HG03139 (cell line): ENCODE results near the gene MDFI.

Source experiments
- ATAC-seq: cut with Tn5 transposase; IDR thresholded peaks from one replicate; pipeline ENCODE4 v1.9.1; 2021; ENCODE audit not compliant: unreplicated experiment

Gene MDFI

DNA sequence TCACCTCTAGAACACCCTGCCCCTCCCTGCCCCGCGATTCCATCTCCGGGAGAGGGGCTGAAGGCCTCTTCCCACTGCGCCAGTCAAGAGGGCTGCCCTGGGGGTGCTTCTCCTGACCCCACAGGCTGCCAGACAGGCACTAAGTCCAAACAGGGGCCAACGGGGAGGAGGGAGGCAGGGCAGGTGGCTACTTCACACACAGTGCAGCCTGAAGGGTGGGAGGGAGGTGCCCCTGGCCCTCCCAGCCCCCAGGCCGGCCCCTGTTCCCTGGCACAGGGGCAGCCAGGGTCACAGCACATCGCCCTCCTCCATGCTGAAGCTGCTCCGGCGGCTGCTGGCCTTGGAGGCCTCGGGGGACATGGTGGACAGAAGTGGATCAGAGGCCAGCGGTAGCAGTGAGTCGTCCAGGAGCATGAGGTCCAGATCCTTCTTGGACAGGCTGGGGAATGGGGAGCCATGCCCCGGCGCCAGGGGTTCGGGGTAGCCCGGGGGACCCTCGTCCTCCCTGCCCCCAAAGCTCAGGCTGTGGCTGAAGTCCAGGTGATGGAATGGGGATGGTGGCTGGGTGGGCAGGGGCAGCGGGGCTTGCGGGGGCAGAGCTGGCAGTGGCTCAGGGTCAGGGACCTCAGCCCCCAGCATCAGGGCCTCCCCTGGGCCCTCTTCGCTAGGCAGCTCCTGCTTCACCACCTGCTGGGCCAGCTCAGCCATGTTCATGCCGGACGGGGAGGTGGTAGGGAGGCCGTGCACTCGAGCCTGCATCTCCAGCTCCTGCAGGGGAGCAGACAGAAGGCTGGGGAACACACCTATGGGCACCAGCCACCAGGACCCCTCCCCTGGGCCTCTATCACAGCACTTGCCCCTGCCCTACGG is 46.3 kb downstream of the MDFI start:
- ATAC-seq, result no peak

DNA sequence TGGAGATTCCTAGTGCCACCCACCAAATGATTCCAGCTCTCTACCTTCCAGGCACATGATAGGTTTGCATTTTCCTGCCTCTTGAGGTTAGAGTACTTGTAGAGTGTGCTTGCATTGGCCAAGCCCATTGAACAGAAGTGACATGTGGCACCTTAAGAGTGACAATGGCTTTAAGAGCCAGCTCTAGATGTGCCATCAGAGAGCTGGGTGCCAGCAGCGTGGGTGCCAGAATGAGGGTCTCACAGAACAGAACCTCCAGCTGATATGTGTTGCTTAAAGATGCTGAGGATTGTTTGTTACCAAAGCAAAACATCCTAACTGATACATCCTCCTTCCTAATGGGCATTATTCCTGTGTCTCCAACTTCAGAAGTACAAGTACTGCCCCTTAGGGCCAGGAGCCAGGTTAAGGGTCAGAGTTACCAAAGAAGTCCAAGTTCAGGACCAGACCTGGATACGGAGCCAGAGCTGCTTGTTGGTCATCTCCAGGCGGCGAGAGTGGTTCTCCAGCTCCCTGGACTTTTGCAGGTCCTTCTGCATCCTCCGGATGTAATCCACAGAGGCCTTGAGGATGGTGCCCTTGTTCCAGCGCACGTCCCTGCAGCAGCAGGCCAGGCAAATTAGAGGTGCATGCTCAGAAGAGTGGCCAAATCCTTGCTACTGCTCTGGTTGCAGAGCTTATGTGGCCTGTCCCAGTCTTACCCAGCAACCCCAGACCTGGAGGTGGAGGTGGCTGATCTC is 47.5 kb downstream of the MDFI start:
- ATAC-seq, result no peak

DNA sequence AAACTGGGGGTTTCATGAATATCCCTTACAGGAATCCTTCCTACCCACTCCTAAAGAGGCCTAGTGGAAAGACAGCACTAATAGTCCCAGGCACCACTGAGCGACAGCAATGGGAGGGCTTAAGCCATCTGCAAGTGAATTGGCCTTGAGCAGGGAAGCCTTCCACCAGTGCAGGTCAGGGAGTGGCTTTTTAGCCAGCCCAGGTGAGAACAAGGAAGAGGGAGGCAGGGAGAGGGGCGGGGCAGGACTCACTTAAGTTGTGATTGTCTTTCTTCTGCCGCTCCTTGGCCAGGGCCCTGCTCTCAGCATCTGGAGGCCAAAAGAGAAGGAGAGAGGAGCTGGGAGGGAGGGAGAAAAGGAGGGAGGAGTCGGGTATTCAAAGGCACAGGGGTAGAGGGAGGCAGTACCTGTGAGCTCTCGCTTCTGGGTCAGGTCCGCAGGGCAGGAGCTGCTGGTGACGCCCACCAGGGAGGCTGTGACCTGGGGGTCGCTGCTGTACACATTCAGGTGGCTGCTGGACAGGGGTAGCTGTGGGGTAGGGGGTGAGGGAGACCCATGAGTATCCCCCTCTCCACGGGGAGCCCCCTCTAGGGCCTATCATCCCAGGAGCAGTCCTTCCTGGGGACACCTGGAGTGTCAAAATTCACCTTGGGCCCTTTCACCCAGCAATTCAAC is 49.4 kb downstream of the MDFI start:
- no peak for ATAC-seq

DNA sequence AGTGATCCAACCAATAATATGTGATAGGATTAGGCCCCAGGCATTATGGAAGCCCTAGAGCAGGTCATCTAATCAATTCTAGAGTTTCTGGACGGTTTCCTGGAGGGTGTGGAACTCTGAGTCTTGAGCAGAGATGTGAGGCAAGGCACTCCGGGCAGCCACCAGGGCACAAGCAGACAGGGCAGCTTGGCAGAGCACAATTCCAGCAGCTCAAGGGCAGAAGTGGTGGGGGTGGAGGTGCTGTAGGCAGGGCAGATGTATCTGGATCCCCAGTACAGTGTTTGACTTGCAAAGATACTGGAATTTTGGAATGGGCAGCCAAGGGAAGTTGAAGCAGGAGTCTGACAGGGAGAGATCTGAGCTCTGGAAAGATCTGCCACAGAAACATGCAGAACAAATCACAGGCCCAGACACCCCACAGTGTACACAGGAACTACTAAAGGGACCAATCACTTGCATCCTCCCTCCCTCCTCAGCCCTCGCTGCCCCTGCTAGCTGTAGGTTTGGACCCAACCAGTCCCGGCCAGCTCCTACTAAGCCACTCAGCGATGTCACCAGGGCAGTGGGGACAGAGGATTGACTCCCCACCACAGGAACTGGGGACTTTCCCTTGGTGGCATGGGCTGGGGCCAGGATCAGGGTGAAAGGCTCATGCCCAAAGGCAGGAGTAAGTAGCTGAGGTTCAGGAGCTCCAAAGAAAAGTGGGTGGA is 50.1 kb downstream of the MDFI start:
- ATAC-seq, result no peak

DNA sequence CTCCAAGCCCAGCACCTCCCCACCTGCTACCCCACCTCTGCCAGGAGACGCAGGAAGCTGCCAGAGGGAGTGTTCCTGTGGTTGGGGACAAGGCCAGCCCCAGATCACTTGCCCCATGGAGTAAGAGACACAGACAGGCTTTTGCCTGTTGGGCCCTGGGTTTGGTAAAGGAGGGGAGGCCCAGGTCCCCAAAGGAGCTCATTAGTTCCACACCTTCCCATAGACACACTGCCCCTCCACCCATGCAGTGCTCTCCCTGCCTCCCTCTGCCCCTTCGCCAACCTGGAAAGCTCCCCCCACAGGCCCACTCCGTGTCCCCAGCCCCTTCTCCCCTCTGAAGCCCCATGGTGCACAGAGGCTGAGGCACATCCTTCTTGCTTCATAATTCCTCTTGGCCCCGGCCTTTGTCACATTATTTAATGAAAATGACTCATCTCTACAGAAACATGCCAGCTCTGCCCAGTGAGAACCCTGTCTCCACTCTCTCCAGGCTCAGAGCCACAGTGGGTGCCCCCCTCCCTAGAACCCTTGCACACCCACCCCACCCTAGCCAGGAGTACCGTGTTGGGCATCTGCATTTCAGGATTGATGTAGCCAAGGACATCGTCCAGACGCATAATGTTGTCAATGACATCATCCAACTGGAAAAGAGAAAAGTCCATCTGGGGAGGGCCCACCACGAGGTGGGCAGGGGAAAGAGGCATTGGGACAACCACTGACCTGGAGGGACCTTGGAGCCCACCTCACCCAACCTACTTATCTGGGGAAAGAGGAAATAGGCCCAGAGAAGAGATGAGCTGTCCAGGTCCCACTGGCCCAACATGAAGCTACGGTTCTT is 51.1 kb downstream of the MDFI start:
- ATAC-seq, result no peak

DNA sequence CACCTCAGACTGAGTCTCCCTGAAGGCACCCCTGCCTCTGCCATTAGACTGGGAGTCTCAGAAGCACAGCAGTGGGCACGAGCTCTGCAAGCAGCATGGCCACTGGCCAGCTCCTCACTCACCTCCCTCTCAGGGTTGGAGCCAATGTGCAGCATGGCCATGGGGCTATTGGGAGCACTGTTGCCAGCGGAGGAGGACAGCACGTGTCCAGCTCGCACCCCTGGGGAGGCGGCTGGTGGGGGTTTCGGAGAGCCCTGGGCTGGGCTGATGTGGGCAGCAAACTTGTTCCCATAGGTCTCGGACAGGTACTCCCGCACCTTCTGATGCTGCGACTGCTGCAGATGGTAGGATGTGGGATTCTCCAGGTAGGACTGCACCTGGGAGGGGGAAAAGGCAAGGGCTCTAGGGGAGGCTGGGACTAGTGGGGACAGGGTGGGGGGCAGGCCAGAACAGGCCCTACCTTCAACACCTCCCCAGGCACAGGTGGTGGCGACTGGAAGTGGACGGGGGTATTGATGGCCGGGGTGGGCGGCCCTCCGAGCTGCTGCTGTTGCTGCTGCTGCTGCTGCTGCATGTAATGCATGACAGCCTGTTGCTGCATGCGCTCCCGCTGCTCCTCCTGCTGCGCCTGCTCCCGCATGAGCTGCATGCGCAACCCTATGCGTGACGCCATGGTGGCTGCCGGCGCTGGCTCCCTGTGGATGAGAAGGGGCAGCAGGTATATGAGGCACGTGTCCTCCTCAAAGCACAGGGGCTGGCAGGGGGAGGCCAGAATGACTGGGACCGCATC is 52.5 kb downstream of the MDFI start:
- ATAC-seq, result no peak

DNA sequence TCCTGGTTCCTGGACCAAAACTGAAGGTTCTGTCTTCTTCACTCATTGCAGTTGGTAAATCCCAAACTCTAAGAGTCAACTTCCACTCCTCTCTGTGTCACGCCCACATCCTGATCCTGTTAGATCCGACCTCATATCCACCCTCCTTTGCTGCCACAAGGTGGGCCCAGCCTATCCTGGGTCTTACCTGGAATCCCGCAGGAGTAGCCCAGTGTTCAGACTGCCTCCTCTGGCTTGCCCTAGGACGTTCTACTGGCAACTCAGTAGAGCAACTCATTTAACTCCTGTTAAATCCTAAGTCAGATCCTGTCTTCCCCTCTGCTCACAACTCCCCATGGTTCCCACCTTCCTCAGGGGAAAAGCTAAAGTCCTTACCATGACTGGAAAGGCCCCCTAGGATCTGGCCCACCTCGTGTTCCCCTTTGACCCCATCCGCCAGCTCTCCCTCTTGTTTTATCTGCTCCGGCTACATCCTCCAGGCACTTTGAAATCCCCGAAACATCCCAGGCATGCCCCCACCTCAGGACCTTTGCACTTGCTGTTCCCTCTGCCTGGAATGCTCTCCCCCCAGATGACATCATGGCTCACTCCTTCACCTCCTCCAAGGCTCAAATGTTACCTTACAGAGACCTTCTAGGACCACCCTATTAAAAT is 53.3 kb downstream of the MDFI start:
- ATAC-seq, result no peak

DNA sequence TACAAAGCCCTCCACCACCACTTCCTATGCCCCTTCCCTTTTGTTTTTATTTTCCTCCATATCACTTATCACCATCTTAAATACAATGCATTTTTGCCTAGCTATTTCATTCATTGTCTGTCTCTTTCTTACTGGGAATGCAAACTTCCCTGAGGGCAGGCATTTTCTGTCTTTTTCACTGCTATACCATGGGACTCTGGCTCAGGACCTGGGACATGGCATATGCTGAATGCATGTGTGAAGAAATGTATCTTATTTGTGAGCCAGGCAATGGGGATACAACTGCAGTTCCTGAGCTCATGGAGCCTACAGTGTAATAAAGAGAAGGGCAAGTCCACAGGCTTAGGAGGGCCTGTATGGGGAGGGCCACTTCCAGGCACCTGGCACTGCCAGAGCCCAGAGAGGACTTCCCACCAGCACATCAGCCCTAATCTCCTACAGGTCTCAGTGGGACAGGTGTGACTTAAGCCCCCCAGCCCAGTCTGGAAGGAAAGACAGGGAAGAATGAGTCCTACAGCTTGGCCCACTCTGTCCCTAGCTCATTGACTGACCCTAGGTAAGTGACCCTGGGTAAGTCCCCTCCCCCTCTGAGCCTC is 53.9 kb downstream of the MDFI start:
- no peak for ATAC-seq

DNA sequence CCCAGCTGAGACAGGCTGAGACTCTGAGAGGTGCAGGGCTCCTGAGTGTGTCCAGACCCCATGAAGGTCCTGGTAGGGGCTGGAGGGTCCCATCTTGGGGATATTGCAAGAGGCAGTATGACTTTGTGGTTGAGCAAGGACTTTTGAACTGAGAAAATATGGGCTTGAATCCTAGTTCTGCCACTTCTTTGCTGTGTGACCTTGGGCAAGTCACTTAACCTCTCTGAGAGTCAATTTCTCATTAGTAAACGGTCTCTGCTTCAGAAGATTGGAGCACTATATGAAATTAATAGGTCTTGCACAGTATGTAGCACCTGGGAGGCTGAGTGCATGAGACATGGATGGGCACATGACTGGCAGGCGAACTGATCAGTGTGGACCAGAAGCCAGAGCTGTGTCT is 54.5 kb downstream of the MDFI start:
- ATAC-seq, result no peak

DNA sequence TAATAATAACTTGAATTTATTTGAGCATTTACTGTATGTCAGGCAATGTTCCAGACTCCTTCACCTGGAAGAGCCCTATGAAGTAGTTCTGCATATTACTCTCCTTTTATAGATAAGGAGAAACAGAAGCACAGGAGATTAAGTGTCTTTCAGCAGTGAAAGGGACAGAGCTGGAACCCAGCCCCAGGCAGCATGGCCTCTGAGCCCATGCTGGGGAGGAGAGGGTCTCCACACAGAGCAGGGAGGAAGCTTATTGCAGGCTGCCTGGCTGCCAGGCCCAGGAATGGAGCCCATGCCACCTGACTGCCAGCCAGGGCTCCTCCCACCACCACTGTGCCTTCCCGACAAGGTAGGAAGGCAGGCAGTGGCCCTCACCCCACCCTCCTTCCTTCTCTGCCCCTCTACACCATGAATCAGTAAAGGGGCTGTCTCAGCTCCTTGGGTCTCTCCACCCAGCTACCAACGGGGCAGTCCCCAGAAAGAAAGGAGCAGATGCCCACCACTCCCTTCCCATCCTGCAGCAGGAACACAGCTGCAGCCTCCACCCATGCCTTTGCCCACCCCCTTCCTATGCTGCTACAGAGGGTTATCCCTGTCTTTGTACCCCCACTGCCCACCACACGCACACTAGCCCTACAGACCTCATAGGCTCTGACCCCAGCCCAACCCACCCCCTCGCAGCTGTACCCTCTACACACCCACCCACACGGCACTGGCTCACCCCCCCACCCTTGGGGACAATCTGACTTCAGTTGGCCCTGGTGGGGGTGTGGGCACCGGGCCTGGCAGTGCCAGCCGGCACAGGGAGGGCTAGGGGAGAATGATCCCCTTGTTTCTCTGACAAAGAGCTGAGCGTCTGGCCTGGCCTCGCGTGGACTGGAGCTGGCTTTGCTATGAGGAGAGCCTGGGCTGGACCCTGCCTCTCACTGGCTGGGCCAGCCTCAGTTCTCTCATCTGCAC is 55.3 kb downstream of the MDFI start:
- no peak for ATAC-seq

DNA sequence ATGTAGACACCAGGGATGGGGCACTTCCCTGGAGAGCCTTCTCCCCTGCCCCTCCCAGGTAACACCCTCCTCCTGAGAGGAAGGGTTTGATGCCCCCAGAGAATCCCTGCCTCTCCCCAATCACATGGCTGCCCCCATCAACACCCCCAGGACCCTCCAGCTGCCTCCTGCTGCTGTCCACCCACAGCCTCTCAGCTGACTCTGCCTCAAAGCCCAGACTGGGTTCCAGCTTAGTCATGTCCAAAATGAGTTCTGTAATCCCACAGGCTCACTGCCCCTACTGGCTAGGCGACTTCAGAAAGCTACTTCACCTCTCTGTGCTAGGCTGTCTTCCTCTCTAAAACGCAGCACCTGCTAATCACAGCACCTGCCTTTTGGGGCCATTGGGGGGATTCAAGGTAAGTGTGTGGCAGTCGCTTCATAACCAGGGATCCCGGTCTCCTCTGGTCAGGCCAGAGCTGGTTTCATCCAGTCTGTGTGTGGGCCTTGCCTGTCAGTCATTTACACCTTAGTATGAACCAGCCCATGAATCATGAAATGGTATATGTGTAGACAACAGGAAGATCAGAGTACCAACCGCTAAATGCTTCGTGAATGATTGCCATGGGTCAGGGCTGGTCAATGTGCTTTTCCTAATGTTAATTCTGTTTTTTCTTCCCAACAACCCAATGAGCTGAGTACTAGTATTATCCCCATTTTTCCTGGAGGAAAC is 56.7 kb downstream of the MDFI start:
- no peak for ATAC-seq

DNA sequence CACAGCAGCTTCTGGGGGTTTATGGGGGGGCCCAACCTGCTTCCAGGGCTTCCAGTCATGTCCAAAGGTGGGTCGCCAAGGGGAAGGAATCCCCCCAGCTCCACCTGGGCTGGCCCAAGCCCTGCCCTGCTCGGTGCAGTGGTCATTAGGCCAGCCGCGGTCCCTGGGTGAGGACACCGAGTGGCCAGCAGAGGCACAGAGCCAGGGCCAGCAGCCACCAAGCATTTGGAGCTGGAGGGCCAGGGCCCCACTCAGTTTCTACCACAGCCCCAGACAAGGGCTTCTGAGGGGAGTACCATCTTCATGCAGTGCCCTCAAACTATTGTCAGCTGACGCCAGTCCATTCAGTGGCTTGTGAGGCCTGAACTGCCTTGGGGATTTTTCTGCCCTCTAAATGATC is 57.6 kb downstream of the MDFI start:
- ATAC-seq, result no peak

DNA sequence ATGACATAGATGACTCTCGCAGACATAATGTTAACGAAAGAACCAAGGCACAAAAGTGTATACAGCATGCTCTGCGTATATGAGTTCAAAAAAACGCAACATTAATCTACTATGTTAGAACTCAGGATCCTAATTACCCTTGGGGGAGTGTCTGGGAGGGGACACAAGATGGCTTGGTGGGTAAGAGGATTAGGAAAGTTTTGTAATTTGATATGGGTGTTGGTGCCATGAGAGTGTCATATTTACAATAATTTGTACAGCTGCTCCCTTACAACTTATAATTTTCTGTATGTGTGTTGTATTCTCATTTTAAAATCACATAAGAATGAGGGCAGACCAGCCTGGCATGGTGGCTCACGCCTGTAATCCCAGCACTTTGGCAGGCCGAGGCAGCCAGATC is 58.5 kb downstream of the MDFI start:
- ATAC-seq, result no peak

DNA sequence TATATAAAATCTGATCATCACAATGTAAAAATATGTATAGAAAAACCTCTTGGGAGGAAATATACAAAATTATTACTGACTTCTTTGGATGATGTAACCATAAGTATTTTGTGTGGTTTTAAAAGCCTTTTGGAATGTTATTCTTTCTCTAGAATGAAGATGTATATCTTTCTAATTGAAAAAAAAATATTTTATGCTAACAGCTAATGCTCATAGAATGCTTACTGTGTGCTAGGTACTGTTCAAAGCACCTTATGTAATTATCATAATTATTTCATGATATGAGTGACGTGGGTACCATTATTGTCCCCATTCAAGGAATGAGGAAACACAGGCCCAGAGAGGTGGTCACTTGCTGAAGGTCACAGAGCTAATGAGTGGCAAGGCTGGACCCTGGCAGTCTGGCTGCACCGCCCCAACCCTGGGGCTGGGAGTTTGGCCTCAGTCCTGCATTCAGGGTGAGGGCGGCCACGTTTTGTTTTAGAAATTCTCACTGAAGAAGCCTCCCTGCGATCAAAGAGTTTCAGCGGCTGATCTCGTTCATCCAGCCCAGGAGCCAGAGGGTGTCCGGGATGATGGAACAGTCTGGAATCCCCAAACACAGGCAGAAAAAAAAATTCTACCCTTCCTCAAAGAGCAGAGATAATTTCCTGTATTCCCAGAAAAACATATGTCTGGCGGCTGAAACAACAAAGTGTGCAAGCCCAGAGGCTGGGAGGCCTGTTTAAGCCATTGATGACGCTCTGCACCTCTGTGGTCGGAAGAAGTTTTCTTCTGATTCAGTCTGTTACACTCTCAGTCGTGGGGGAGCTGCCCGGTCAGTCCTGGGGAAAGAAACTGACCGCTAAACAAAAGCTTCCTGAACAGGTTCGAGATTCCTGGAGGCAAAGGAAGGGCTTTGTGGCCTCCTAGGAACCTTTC is 59.9 kb downstream of the MDFI start:
- no peak for ATAC-seq

DNA sequence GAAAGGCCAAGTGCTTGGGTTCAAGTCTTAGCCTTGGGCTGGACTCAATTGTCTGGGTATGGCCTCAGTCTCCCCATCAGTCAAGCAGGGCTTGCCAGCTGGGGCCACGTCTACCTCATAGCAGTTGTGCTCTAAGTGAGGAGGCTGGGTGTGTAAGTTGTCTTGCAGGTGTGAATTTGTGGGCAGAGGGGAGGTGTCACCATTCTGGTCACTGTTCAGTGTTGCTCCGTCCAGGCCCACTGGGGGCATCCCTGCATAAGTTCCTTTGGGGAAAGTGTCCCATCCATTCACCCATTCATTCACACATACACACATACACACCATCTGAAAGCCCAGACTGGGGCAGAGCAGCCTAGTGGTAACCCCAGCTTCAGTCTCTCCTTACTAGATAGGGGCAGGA is 60.8 kb downstream of the MDFI start:
- no peak for ATAC-seq
